Lower leg skin (tissue), 3 donors: ENCODE data around the gene YIF1B.

Source experiments
- CTCF ChIP-seq, 3 donors: fragments of 450-650 bp; IDR thresholded peaks; one replicate each; pipeline ENCODE4 v1.5.1; 2016; ENCODE audit warnings: antibody characterized with exemption in 3 of 3, mild to moderate bottlenecking in 3 of 3, moderate library complexity in 2 of 3
- POLR2A ChIP-seq, 2 donors: fragments of 450-650 bp; IDR thresholded peaks; one replicate each; pipeline ENCODE4 v1.6.1; 2016 to 2017; ENCODE audit warnings: antibody characterized with exemption in 2 of 2, mild to moderate bottlenecking in 1 of 2, moderate library complexity in 1 of 2

DNA sequence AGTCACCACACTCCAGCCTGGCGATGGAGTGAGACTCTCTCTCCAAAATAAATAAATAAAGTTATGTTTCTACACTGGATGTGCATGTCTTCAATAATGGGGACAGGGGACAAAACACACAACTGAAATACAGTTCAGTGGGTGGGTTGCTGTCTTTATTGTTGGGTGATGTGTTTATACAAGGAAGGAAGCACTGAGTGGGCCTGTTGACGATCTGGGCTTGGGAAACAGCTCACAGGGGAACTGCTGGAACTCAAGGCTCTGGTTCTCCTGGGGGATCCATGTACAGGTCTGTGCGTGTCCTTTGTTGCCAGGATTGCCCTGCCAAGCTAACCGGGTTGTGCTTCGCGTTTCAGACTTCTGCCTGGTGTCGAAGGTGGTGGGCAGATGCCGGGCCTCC lies 32.5 kb downstream of the YIF1B start:
- no peak for TF ChIP-seq CTCF (IDR thresholded peaks at IDR 0.05)
- no peak for TF ChIP-seq POLR2A (IDR thresholded peaks at IDR 0.05)
